ENCODE measurements around the gene SDK1. TPM values are rescaled to one million over a fixed set of nuclear protein-coding genes. Genes with fewer than 3 reads are reported as not detected.

SDK1 gene
- total RNA-seq, 4 donors from 2014 or later = 3.7 to 80.9 (median 13.1) TPM

GRCh38 chr7:4070214-4070613 lies 769.2 kb downstream of the SDK1 start:
- Histone ChIP-seq H3K9me3 (no peaks in the 10 kb centered on the region), H3K4me1 (no peaks in the 10 kb centered on the region), H3K36me3 (no peaks in the 10 kb centered on the region), H3K27ac (no peak overlapping the region), H3K27me3 (no peaks in the 10 kb centered on the region), H3K4me3 (no peak overlapping the region)
- no peak for DNase-seq
- no peak for TF ChIP-seq POLR2A (IDR thresholded peaks at IDR 0.05)
- TF ChIP-seq CTCF (IDR thresholded peaks at IDR 0.05) = no peak

GRCh38 chr7:4071370-4072058 lies 770.5 kb downstream of the SDK1 start:
- no peak for DNase-seq
- no peak overlapping the region for H3K4me3 ChIP-seq
- TF ChIP-seq POLR2A (IDR thresholded peaks at IDR 0.05) = no peak
- no peak for TF ChIP-seq CTCF (IDR thresholded peaks at IDR 0.05)
- no peaks in the 10 kb centered on the region for H3K9me3 ChIP-seq
- no peak overlapping the region for H3K27ac ChIP-seq
- H3K27me3 ChIP-seq = no peaks in the 10 kb centered on the region
- H3K4me1 ChIP-seq = no peaks in the 10 kb centered on the region
- no peaks in the 10 kb centered on the region for H3K36me3 ChIP-seq

GRCh38 chr7:4072161-4072925 lies 771.3 kb downstream of the SDK1 start:
- Histone ChIP-seq H3K27ac (no peak overlapping the region), H3K9me3 (no peaks in the 10 kb centered on the region), H3K27me3 (no peaks in the 10 kb centered on the region), H3K4me1 (no peaks in the 10 kb centered on the region), H3K4me3 (no peak overlapping the region), H3K36me3 (no peaks in the 10 kb centered on the region)
- no peak for DNase-seq
- TF ChIP-seq POLR2A (IDR thresholded peaks at IDR 0.05) (no peak), CTCF (IDR thresholded peaks at IDR 0.05) (no peak)

- TF ChIP-seq POLR2A (IDR thresholded peaks at IDR 0.05) (no peak), CTCF (IDR thresholded peaks at IDR 0.05) (no peak)
- Histone ChIP-seq H3K4me1 (no peaks in the 10 kb centered on the region), H3K36me3 (no peaks in the 10 kb centered on the region), H3K9me3 (no peaks in the 10 kb centered on the region), H3K27ac (no peak overlapping the region), H3K4me3 (no peak overlapping the region), H3K27me3 (no peaks in the 10 kb centered on the region)
- no peak for DNase-seq
Measured at GRCh38 chr7:4073052-4073451, 772.0 kb downstream of the SDK1 start.

GRCh38 chr7:4073750-4074149 lies 772.7 kb downstream of the SDK1 start:
- no peak for DNase-seq
- TF ChIP-seq CTCF (IDR thresholded peaks at IDR 0.05) (no peak), POLR2A (IDR thresholded peaks at IDR 0.05) (no peak)
- Histone ChIP-seq H3K4me1 (no peaks in the 10 kb centered on the region), H3K27ac (no peak overlapping the region), H3K9me3 (no peaks in the 10 kb centered on the region), H3K27me3 (no peaks in the 10 kb centered on the region), H3K36me3 (no peaks in the 10 kb centered on the region), H3K4me3 (no peak overlapping the region)
